H1 (cell line): ENCODE data around the gene ITGA3. TPM values are rescaled to one million over a fixed set of nuclear protein-coding genes. Genes with fewer than 3 reads are reported as not detected.

Experiments used
- CTCF ChIA-PET: fragments of 300-600 bp; sonication (Branson Sonifier 250); formaldehyde crosslinking; loops from one replicate; lab custom pipeline; 2021; ENCODE audit not compliant: partially characterized antibody; lab: Charles Lee
- POLR2A ChIA-PET: fragments of 300-600 bp; sonication (Branson Sonifier 250); formaldehyde crosslinking; loops from one replicate; lab custom pipeline; 2021; ENCODE audit warnings: inconsistent platforms; ENCODE audit not compliant: partially characterized antibody; lab: Charles Lee
- DNase-seq, 2 experiments: peaks; one replicate each; pipeline versions ENCODE4 v3.0.0 to v3.0.0-alpha.2; 2010 to 2022; ENCODE audit warnings: low spot score in 2 of 2, low read depth in 1 of 2, mixed read lengths in 1 of 2
- FAIRE-seq: peaks from 2 replicates; lab custom pipeline; 2011; peaks lifted over from hg19 to GRCh38; lab: Jason Lieb, UNC
- H2AFZ ChIP-seq: 2 replicates; pipeline ENCODE4 v1.8.1; 2012; ENCODE audit warnings: low read length, inconsistent platforms
- H2AK5ac ChIP-seq: 2 replicates; pipeline ENCODE4 v1.6.1; 2013; ENCODE audit warnings: low read depth, low read length
- H2BK120ac ChIP-seq: replicated peaks from 2 replicates; pipeline ENCODE3; 2013; ENCODE audit warnings: low read depth, low read length, inconsistent platforms
- H2BK12ac ChIP-seq: 2 replicates; pipeline ENCODE4 v1.6.1; 2013; ENCODE audit warnings: low read depth, low read length
- H2BK15ac ChIP-seq: 2 replicates; pipeline ENCODE4 v1.6.1; 2013; ENCODE audit warnings: low read length
- H2BK20ac ChIP-seq: 2 replicates; pipeline ENCODE4 v1.6.1; 2013; ENCODE audit warnings: low read length
- H2BK5ac ChIP-seq: 2 replicates; pipeline ENCODE4 v1.6.1; 2013; ENCODE audit warnings: low read depth, low read length
- H3K14ac ChIP-seq: 2 replicates; pipeline ENCODE4 v1.6.1; 2013; ENCODE audit warnings: inconsistent platforms; ENCODE audit not compliant: insufficient read length
- H3K18ac ChIP-seq: 2 replicates; pipeline ENCODE4 v1.6.1; 2013; ENCODE audit warnings: low read length; ENCODE audit errors: extremely low read depth
- H3K23ac ChIP-seq: 2 replicates; pipeline ENCODE4 v1.6.1; 2013; ENCODE audit warnings: inconsistent platforms; ENCODE audit not compliant: insufficient read length
- H3K23me2 ChIP-seq: 2 replicates; pipeline ENCODE4 v1.6.1; 2013; ENCODE audit warnings: low read depth, low read length
- H3K27ac ChIP-seq: 2 replicates; pipeline ENCODE4 v1.6.1; 2011; ENCODE audit warnings: low read depth, low read length, inconsistent platforms
- H3K27me3 ChIP-seq, 4 experiments: replicated peaks in 1 of 4; 1 replicate in 1 of 4; 2 replicates in 3 of 4; pipeline versions ENCODE4 v1.6.1 to v1.8.1; 2011 to 2013; ENCODE audit warnings: low read length in 3 of 4, mild to moderate bottlenecking in 3 of 4, inconsistent platforms in 2 of 4, mixed read lengths in 2 of 4, moderate library complexity in 1 of 4; ENCODE audit not compliant: control insufficient read depth in 3 of 4, insufficient read depth in 3 of 4; ENCODE audit errors: extremely low read depth in 1 of 4
- H3K36me3 ChIP-seq, 4 experiments: 2 replicates each; pipeline versions ENCODE4 v1.6.1 to v1.8.1; 2011 to 2013; ENCODE audit warnings: mild to moderate bottlenecking in 4 of 4, low read length in 3 of 4, moderate library complexity in 2 of 4, control low read depth in 1 of 4, inconsistent platforms in 1 of 4; ENCODE audit not compliant: insufficient read depth in 4 of 4, control insufficient read depth in 2 of 4
- H3K4ac ChIP-seq: replicated peaks from 2 replicates; pipeline ENCODE3; 2013; ENCODE audit warnings: low read length, low read depth, mixed read lengths, inconsistent platforms; ENCODE audit not compliant: insufficient read length
- H3K4me1 ChIP-seq, 4 experiments: replicated peaks in 1 of 4; 1 replicate in 1 of 4; 2 replicates in 3 of 4; pipeline versions ENCODE4 v1.6.1 to v1.8.1; 2011 to 2013; ENCODE audit warnings: low read length in 3 of 4, inconsistent platforms in 2 of 4, mixed read lengths in 1 of 4; ENCODE audit not compliant: insufficient read depth in 4 of 4, control insufficient read depth in 3 of 4
- H3K4me2 ChIP-seq, 2 experiments: 2 replicates each; pipeline versions ENCODE4 v1.6.1 to v1.8.1; 2011 to 2013; ENCODE audit warnings: low read depth in 2 of 2, low read length in 2 of 2, control low read depth in 1 of 2, inconsistent platforms in 1 of 2, mild to moderate bottlenecking in 1 of 2; ENCODE audit not compliant: insufficient read depth in 1 of 2
- H3K4me3 ChIP-seq, 4 experiments: fragments of 200-600, 300-600 bp in 1 of 4; sonication (generic), shearing (Covaris generic), sonication (Bioruptor Twin) in 1 of 4; 2 replicates each; pipeline versions ENCODE4 v1.5.1 to v1.8.1; 2011 to 2016; ENCODE audit warnings: low read length in 4 of 4, low read depth in 3 of 4, control low read depth in 2 of 4, inconsistent platforms in 2 of 4, mild to moderate bottlenecking in 2 of 4, mixed read lengths in 1 of 4, moderate library complexity in 1 of 4; ENCODE audit not compliant: insufficient read depth in 2 of 4; ENCODE audit errors: extremely low read depth in 1 of 4
- H3K56ac ChIP-seq: replicated peaks from 2 replicates; pipeline ENCODE3; 2013; ENCODE audit warnings: low read depth, mild to moderate bottlenecking, mixed read lengths, low read length, inconsistent platforms; ENCODE audit not compliant: insufficient read length
- H3K79me1 ChIP-seq: 2 replicates; pipeline ENCODE4 v1.6.1; 2013; ENCODE audit warnings: low read depth, low read length, control low read depth
- H3K79me2 ChIP-seq, 2 experiments: 2 replicates each; pipeline versions ENCODE4 v1.6.1 to v1.8.1; 2012 to 2013; ENCODE audit warnings: low read length in 2 of 2, mild to moderate bottlenecking in 2 of 2, inconsistent platforms in 1 of 2; ENCODE audit not compliant: insufficient read depth in 2 of 2, control insufficient read depth in 1 of 2
- H3K9ac ChIP-seq, 4 experiments: replicated peaks in 1 of 4; 1 replicate in 1 of 4; 2 replicates in 3 of 4; pipeline versions ENCODE4 v1.6.1 to v1.8.1; 2011 to 2013; ENCODE audit warnings: low read depth in 3 of 4, low read length in 3 of 4, control low read depth in 2 of 4, mild to moderate bottlenecking in 2 of 4, moderate library complexity in 2 of 4, inconsistent platforms in 1 of 4; ENCODE audit errors: extremely low read depth in 1 of 4
- H3K9me3 ChIP-seq, 2 experiments: 2 replicates each; pipeline versions ENCODE4 v1.6.1 to v1.8.1; 2012 to 2013; ENCODE audit warnings: mild to moderate bottlenecking in 2 of 2, moderate library complexity in 2 of 2, control low read depth in 1 of 2, inconsistent platforms in 1 of 2, low read depth in 1 of 2, low read length in 1 of 2, mixed read lengths in 1 of 2; ENCODE audit not compliant: insufficient read depth in 2 of 2
- H4K20me1 ChIP-seq, 2 experiments: replicated peaks in 1 of 2; 2 replicates each; pipeline versions ENCODE3 to v1.8.1; 2011 to 2013; ENCODE audit warnings: inconsistent platforms in 2 of 2, low read length in 2 of 2, mild to moderate bottlenecking in 1 of 2; ENCODE audit not compliant: insufficient read depth in 2 of 2, control insufficient read depth in 1 of 2
- H4K5ac ChIP-seq: 2 replicates; pipeline ENCODE4 v1.6.1; 2013; ENCODE audit warnings: low read length, low read depth, mixed read lengths, inconsistent platforms; ENCODE audit not compliant: insufficient read length
- H4K8ac ChIP-seq: 2 replicates; pipeline ENCODE4 v1.8.0; 2013; ENCODE audit warnings: mild to moderate bottlenecking, moderate library complexity, low read length, inconsistent platforms; ENCODE audit not compliant: insufficient read depth; ENCODE audit errors: extremely low read depth
- H4K91ac ChIP-seq: replicated peaks from 2 replicates; pipeline ENCODE3; 2013; ENCODE audit warnings: low read length, mixed read lengths, inconsistent platforms; ENCODE audit not compliant: insufficient read length
- CTCF ChIP-seq, 3 experiments: IDR thresholded peaks; 1 replicate in 2 of 3; 2 replicates in 1 of 3; pipeline versions ENCODE4 v1.5.1 to v1.6.1; 2011; ENCODE audit warnings: low read length in 3 of 3, mild to moderate bottlenecking in 3 of 3, inconsistent platforms in 2 of 3, low read depth in 1 of 3, moderate library complexity in 1 of 3; ENCODE audit not compliant: insufficient read depth in 1 of 3; ENCODE audit errors: control extremely low read depth in 1 of 3
- EP300 ChIP-seq, 2 experiments: IDR thresholded peaks; 1 replicate in 1 of 2; 2 replicates in 1 of 2; pipeline ENCODE4 v1.6.1; 2011 to 2012; ENCODE audit warnings: low read depth in 2 of 2, low read length in 2 of 2, mild to moderate bottlenecking in 2 of 2, borderline replicate concordance in 1 of 2, inconsistent platforms in 1 of 2, moderate library complexity in 1 of 2
- HDAC2 ChIP-seq, 2 experiments: fragments of 300-600 bp in 1 of 2; sonication (generic) in 1 of 2; IDR thresholded peaks; 2 replicates each; pipeline ENCODE4 v1.6.1; 2011 to 2012; ENCODE audit warnings: low read depth in 2 of 2, low read length in 2 of 2, mild to moderate bottlenecking in 2 of 2, moderate library complexity in 2 of 2, borderline replicate concordance in 1 of 2, inconsistent platforms in 1 of 2
- KDM4A ChIP-seq: IDR thresholded peaks from one replicate; pipeline ENCODE4 v1.7.1; 2012; ENCODE audit warnings: low read depth, mild to moderate bottlenecking, moderate library complexity, low read length, inconsistent platforms; ENCODE audit not compliant: severe bottlenecking
- POLR2A ChIP-seq, 2 experiments: IDR thresholded peaks; 1 replicate in 1 of 2; 2 replicates in 1 of 2; pipeline ENCODE4 v1.6.1; 2011; ENCODE audit warnings: low read depth in 2 of 2, low read length in 2 of 2, mild to moderate bottlenecking in 2 of 2; ENCODE audit errors: control extremely low read depth in 1 of 2
- SP1 ChIP-seq: IDR thresholded peaks from 2 replicates; pipeline ENCODE4 v1.6.1; 2011; ENCODE audit warnings: low read depth, low read length
- SRF ChIP-seq: IDR thresholded peaks from 2 replicates; pipeline ENCODE4 v1.6.1; 2011; ENCODE audit warnings: mild to moderate bottlenecking, low read depth, low read length, moderate library complexity
- TBP ChIP-seq: IDR thresholded peaks from 2 replicates; pipeline ENCODE4 v1.6.1; 2011; ENCODE audit warnings: low read depth, low read length, improper control_type of control experiment
- USF2 ChIP-seq: IDR thresholded peaks from 2 replicates; pipeline ENCODE4 v1.6.1; 2011; ENCODE audit warnings: low read length, improper control_type of control experiment
- WGBS, 2 experiments: shearing (Covaris generic) in 1 of 2; methylation state at CpG; one replicate each; pipeline versions ENCODE4 v1.1.6 to v1.1.7; 2013 to 2015; ENCODE audit warnings: low lambda C conversion rate in 2 of 2, mixed read lengths in 2 of 2, inconsistent platforms in 1 of 2, low coverage in 1 of 2, missing lambda C conversion rate in 1 of 2; ENCODE audit not compliant: insufficient replicate concordance in 2 of 2, insufficient coverage in 1 of 2, insufficient read length in 1 of 2; ENCODE audit errors: extremely low coverage in 1 of 2, missing lambda C conversion rate in 1 of 2; 5-methylcytosine and 5-hydroxymethylcytosine counted together
- polyA plus RNA-seq, 7 experiments: library from polyadenylated mRNA; depleted of rRNA in 3 of 7; stranded (reverse) in 5 of 7; unstranded in 2 of 7; fragments of >200 nt in 5 of 7; fragments of 200-250 nt in 2 of 7; gene quantifications; 1 replicate in 5 of 7; 2 replicates in 1 of 7; 4 replicates in 1 of 7; pipeline versions ENCODE4 v1.2.1 to v1.2.3, GENCODE V29; 2011 to 2013; ENCODE audit warnings: missing spikeins in 2 of 7, mixed read lengths in 2 of 7
- total RNA-seq: library from RNA; stranded (reverse); fragmentation: NEBNext Ultra II Directional; extraction: Animal tissue kit (Norgen Biotek cat#: 25700); gene quantifications from 2 replicates; pipeline ENCODE4 v1.2.1, GENCODE V29; 2021

The ITGA3 gene
- total and polyA plus RNA-seq, 2 of the 8 experiments (the other 6 are each of a cell fraction or from before 2014, with no cell fraction given): 24.0 to 24.2 TPM

GRCh38 chr17:50105811-50106210, 49.9 kb downstream of the ITGA3 start:
- no peaks in the 10 kb centered on the region for H3K9me3 ChIP-seq
- no peak overlapping the region for H2BK15ac ChIP-seq
- no peak overlapping the region for H3K9ac ChIP-seq
- H3K23ac ChIP-seq: no peak overlapping the region
- ChIA-PET CTCF (interaction anchor here (23.0 kb wide), 1 partner anchor 8 kb away, joined by 412 read pairs; the partner anchor contains the start of gene PDK2), POLR2A (no interaction called here)
- no peaks in the 10 kb centered on the region for H3K79me2 ChIP-seq
- no peak overlapping the region for H2BK20ac ChIP-seq
- no peak overlapping the region for H3K56ac ChIP-seq
- no peaks in the 10 kb centered on the region; the same call in 1 of the 2 replicates for H3K79me1 ChIP-seq
- H3K36me3 ChIP-seq: no peaks in the 10 kb centered on the region; a peak in 2 of 8 replicates
- no peak overlapping the region for H2AK5ac ChIP-seq
- DNase-seq (no peak), FAIRE-seq (no peak)
- peaks cover 2% of the 10 kb centered on the region in 2 experiments for H4K20me1 ChIP-seq
- H3K4me3 ChIP-seq: no peak overlapping the region
- H2BK5ac ChIP-seq: no peak overlapping the region
- no peak overlapping the region for H3K4ac ChIP-seq
- H3K18ac ChIP-seq: no peak overlapping the region
- H3K27ac ChIP-seq: no peak overlapping the region
- no peak overlapping the region for H4K5ac ChIP-seq
- no peak overlapping the region for H2BK120ac ChIP-seq
- 95% methylated on average over 21 of the region's 21 CpGs; no CpG with 5 or more reads in 1 of the 2 experiments for WGBS, 2 experiments
- no peaks in the 10 kb centered on the region; a peak in 1 of 7 replicates for H3K27me3 ChIP-seq
- H2AFZ ChIP-seq: no peak overlapping the region
- H4K91ac ChIP-seq: no peak overlapping the region
- H3K4me1 ChIP-seq: peaks cover 0 to 16% (median 11%) of the 10 kb centered on the region in 4 experiments; a peak in 6 of 7 replicates
- H2BK12ac ChIP-seq: no peak overlapping the region
- H4K8ac ChIP-seq: no peak overlapping the region
- no peak overlapping the region for H3K14ac ChIP-seq
- no peak overlapping the region for H3K4me2 ChIP-seq
- H3K23me2 ChIP-seq: 0 out of 2 replicates have a peak, but pooled peaks cover 5% of the 10 kb centered on the region
- TF ChIP-seq HDAC2 (IDR thresholded peaks at IDR 0.05; ENCODE audit: borderline replicate concordance in 1 of 2, low read depth in 2 of 2, low read length in 2 of 2): no peak
- TF ChIP-seq USF2: no peak
- TF ChIP-seq POLR2A (IDR thresholded peaks at IDR 0.05; ENCODE audit: control extremely low read depth in 1 of 2, low read depth in 2 of 2, low read length in 2 of 2): no peak
- TF ChIP-seq EP300 (IDR thresholded peaks at IDR 0.05; ENCODE audit: borderline replicate concordance in 1 of 2, low read depth in 2 of 2, low read length in 2 of 2): no peak
- TF ChIP-seq CTCF (IDR thresholded peaks at IDR 0.05; ENCODE audit: control extremely low read depth in 1 of 3, insufficient read depth in 1 of 3, low read depth in 1 of 3, low read length in 3 of 3): no peak
- TF ChIP-seq KDM4A: no peak
- TF ChIP-seq SRF: no peak
- no peak for TF ChIP-seq TBP
- TF ChIP-seq SP1: no peak
